CD4-positive, alpha-beta T cell treated with Interleukin-15 for 1 hour (primary cell): ENCODE results near the gene ABHD16B.

Experiments
- DNase-seq: peaks from one replicate; pipeline ENCODE4 v3.0.0-alpha.2; 2020

Gene ABHD16B

DNA sequence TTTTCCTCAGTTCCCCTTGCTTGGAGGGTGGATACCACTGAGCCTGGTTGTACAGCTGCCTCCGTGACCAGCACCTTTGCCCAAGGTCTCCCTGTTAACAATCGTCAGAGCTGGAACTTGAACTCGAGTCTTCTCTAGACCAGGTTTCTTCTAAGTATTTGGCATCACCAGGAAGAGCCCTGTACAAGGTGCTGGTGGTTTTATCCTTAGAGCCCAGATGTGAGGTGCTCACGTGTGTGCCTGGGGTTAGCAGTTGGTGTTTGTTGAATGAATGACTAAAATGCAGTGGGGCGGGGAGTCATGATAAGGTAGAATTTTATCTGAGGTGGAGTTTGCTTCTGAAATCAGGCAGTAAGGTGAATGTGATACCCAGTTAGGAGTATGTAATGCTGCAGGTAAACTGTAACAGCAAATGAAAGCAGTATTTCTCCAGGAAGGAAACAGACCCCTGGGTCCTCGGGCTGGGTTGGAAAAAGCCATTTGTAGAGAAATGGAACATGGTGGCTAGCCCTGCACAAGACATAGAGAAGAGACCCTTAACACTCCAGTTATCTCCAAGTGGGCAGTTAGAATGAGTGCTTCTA is 36.8 kb downstream of the ABHD16B start:
- DNase-seq: no peak

DNA sequence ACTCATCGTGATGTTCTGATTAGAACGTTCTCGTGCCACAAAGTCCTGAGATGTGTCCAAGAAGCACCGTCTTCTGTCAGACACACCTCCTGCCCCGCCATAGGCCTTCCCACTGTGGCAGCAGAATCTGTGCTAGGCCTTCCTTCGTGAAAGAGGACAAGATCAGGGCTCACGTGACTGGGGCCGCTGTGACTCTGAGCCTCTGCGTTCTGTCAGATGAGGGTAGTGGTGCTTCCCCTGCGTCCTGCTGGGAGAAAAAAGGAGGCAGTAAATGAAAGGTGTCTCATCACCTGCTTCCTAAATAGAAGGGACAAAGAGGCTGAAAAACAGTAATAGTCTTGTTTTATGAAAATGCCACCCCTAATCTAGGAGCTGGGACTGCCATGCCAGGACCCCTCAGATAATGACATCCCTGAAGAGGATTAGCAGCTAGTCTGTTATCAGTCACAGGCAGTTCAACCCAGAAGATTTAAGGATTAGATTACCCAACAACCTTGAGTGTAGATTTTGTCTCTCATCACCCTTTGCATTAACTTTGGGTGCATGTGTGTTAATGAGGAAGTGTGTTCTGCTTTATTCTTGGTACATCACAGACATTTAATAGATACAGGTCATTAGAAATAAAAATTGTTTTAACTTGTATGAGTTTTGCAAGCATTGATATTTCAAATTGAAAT is 37.7 kb downstream of the ABHD16B start:
- no peak for DNase-seq

DNA sequence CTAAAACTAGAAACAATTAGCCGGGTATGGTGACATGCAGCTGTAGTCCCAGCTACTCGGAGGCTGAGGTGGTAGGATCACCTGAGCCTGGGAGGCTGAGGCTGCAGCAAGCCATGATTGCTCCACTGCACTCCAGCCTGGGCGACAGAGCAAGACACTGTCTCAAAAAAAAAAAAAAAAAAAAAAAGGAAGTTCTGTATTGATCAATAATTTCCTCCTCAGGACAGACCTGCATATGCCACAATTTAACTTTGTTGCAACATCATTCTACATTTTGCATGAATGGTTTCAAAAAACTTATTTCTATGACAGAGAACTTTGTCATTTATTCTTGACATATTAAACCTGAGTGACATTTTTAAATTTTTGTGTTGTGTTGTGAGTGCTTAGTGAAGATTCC is 39.1 kb downstream of the ABHD16B start:
- DNase-seq: no peak

DNA sequence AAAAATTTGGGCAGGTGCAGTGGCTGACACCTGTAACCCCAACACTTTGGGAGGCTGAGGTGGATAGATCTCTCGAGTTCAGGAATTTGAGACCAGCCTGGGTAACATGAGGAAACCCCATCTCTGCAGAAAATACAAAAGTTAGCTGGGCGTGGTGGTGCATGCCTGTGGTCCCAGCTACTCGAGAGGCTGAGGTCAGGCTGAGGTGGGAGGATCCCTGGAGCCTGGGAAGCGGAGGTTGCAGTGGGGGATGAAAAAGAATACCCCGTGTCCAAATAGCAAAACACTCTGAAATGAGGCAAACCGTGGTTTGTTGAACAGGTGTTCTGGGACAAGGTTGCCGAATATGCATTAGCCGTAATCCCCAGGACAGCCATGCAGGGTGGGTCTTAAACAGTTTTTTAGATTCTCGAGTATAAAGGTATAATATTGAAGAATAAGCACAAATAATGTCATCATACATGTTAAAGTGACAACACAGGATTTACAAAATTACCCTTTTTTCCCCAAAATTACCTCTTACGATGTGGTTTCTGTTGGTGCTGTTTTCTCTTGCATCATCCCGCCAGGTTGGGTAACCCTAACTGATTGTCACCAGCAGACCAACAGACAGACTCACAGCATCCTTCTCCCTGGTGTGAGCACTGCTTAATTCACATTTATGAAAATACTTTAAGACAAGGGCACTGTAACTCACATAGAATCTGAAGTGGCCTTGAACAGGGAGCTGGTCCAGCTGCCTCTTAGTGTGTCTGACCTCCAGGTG is 42.7 kb downstream of the ABHD16B start:
- no peak for DNase-seq

DNA sequence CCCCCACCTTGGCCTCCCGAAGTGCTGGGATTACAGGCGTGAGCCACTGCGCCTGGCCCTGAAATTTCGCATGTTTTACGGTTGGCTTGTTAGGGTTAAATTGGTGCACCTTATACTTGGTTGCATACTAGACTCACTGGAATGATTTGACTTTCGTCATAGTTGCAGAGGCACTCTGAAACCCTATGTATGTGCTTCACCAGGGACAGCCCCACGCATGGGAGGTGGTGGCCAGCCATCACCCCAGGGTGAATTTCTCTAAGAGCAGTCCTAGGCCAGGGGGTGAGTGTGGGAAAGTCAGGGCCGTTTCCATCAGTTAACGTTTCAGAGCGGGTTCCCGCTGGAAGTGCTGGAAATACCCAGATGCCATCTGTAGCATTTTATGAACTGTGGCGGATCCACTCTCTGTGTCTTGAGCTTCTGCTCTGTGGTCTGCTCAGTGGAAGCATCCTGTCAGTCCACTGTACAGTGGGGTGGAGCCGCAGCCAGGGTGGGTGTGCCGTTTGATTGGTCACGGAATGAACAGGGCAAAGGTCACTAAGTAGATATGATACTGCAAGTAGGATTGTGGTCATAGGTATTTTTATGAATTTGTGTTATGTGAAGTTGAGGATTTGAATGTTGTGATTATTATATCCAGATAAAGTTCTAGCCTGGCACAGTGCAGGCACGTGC is 46.8 kb downstream of the ABHD16B start:
- no peak for DNase-seq

DNA sequence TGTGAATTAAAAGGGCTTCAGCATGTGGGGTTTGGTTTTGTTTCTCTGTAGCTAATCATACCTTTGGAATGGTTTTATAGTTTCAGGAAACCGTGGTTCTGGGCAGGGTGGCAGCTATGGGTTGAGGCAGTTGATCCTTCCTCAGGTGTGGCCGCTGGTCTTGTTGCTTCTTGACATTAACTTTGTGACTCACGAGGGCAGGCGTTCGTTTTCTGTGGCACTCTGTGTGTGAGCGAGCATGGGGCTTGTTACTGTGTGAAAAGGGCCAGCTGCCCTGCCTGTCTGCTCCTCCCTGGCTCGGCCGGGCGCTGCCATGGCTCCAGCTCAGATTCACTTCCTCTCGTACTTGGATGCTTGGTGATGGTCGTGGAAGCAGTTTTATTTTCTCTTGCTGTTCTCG is 49.9 kb downstream of the ABHD16B start:
- DNase-seq: no peak
